GM12878 (cell line): ENCODE data around the gene CNTNAP5. TPM values are rescaled to one million over a fixed set of nuclear protein-coding genes. Genes with fewer than 3 reads are reported as not detected.

Experiments used
- ATAC-seq: fragments of 200-7000 bp; cut with Tn5 transposase; 3 replicates; pipeline ENCODE4 v1.9.1; 2020; ENCODE audit warnings: mild to moderate bottlenecking, moderate library complexity
- BruUV-seq: library from RNA; stranded (reverse); fragments of 400-500 nt; replicated peaks from 2 replicates; lab custom pipeline; 2021; lab: Mats Ljungman, UMichigan
- CTCF ChIA-PET: fragments of 300-600 bp; sonication (Branson Sonifier 250); formaldehyde crosslinking; extraction: SDS; loops from one replicate; lab custom pipeline; 2021; ENCODE audit warnings: inconsistent platforms; lab: Yijun Ruan, JAX
- POLR2A ChIA-PET: fragments of 350-600 bp; formaldehyde crosslinking; extraction: SDS; loops from one replicate; lab custom pipeline; 2021; ENCODE audit warnings: inconsistent platforms; lab: Charles Lee
- RAD21 ChIA-PET: fragments of 300-600 bp; sonication (Branson Sonifier 250); formaldehyde crosslinking; loops from one replicate; lab custom pipeline; 2023; ENCODE audit warnings: antibody characterized with exemption; ENCODE audit not compliant: unreplicated experiment; lab: Charles Lee
- SMC1A ChIA-PET: fragments of 300-600 bp; sonication (Branson Sonifier 250); formaldehyde crosslinking; loops from one replicate; lab custom pipeline; 2023; ENCODE audit not compliant: unreplicated experiment, uncharacterized antibody; lab: Charles Lee
- DNase-seq: peaks from one replicate; pipeline ENCODE4 v3.0.0-alpha.2; 2011; ENCODE audit warnings: low read depth, low spot score
- FAIRE-seq: peaks from 3 replicates; lab custom pipeline; 2011; peaks lifted over from hg19 to GRCh38; lab: Jason Lieb, UNC
- H2AFZ ChIP-seq: 2 replicates; pipeline ENCODE4 v1.6.0; 2011; ENCODE audit warnings: low read depth, low read length, control low read depth; ENCODE audit not compliant: control insufficient read depth
- H3K27ac ChIP-seq: 2 replicates; pipeline ENCODE4 v1.5.1; 2011; ENCODE audit warnings: control low read depth; ENCODE audit not compliant: control insufficient read depth, insufficient read depth
- H3K27me3 ChIP-seq, 2 experiments: replicated peaks in 1 of 2; 2 replicates each; pipeline versions ENCODE4 v1.6.0 to v1.6.1; 2011; ENCODE audit warnings: low read length in 1 of 2; ENCODE audit not compliant: control insufficient read depth in 2 of 2, insufficient read depth in 2 of 2
- H3K36me3 ChIP-seq, 2 experiments: 2 replicates each; pipeline ENCODE4 v1.5.1; 2011; ENCODE audit warnings: low read length in 1 of 2; ENCODE audit not compliant: control insufficient read depth in 2 of 2, insufficient read depth in 2 of 2
- H3K4me1 ChIP-seq: 2 replicates; pipeline ENCODE4 v1.6.1; 2011; ENCODE audit warnings: mild to moderate bottlenecking, low read length, moderate library complexity, mixed read lengths; ENCODE audit not compliant: control insufficient read depth, insufficient read depth
- H3K4me2 ChIP-seq: 2 replicates; pipeline ENCODE4 v1.6.0; 2011; ENCODE audit warnings: control low read depth; ENCODE audit not compliant: control insufficient read depth, insufficient read depth
- H3K4me3 ChIP-seq: fragments of 200-600 bp; sonication (generic); 2 replicates; pipeline ENCODE4 v1.5.1; 2016
- H3K79me2 ChIP-seq: 2 replicates; pipeline ENCODE4 v1.6.0; 2011; ENCODE audit warnings: low read length; ENCODE audit not compliant: control insufficient read depth, insufficient read depth
- H3K9ac ChIP-seq: 2 replicates; pipeline ENCODE4 v1.8.0; 2011; ENCODE audit warnings: low read length, control low read depth, mixed read lengths; ENCODE audit not compliant: control insufficient read depth, insufficient read depth
- H3K9me3 ChIP-seq: replicated peaks from 3 replicates; pipeline ENCODE4 v1.5.1; 2011; ENCODE audit warnings: mild to moderate bottlenecking, low read length; ENCODE audit not compliant: control insufficient read depth, insufficient read depth
- H4K20me1 ChIP-seq: 2 replicates; pipeline ENCODE4 v1.6.0; 2011; ENCODE audit not compliant: control insufficient read depth, insufficient read depth
- BACH1 ChIP-seq: fragments of 450-650 bp; IDR thresholded peaks from 2 replicates; pipeline ENCODE4 v1.6.1; 2017; ENCODE audit warnings: mild to moderate bottlenecking, borderline replicate concordance
- CBX5 ChIP-seq: sonication (generic); IDR thresholded peaks from 2 replicates; pipeline ENCODE4 v1.6.1; 2016; ENCODE audit warnings: low read depth, moderate library complexity, mild to moderate bottlenecking, inconsistent platforms
- CEBPZ ChIP-seq: fragments of 150-350 bp; IDR thresholded peaks from 2 replicates; pipeline ENCODE4 v1.6.1; 2016; ENCODE audit warnings: low read depth, low read length
- CHD4 ChIP-seq: fragments of 200-600 bp; sonication (generic); IDR thresholded peaks from 2 replicates; pipeline ENCODE4 v1.6.1; 2016; ENCODE audit warnings: mild to moderate bottlenecking
- E2F4 ChIP-seq: IDR thresholded peaks from 2 replicates; pipeline ENCODE4 v1.6.1; 2012; ENCODE audit warnings: low read depth, low read length, improper control_type of control experiment
- EED ChIP-seq: sonication (generic); IDR thresholded peaks from 2 replicates; pipeline ENCODE4 v1.6.1; 2016; ENCODE audit warnings: antibody characterized with exemption, low read depth
- ELK1 ChIP-seq: IDR thresholded peaks from 2 replicates; pipeline ENCODE4 v1.6.1; 2012; ENCODE audit warnings: low read depth, low read length, improper control_type of control experiment
- IRF4 ChIP-seq: IDR thresholded peaks from 2 replicates; pipeline ENCODE4 v1.6.1; 2011; ENCODE audit warnings: low read depth, low read length
- JUNB ChIP-seq: IDR thresholded peaks from 2 replicates; pipeline ENCODE4 v1.6.1; 2016; ENCODE audit warnings: antibody characterized with exemption, mild to moderate bottlenecking
- MAX ChIP-seq: IDR thresholded peaks from 2 replicates; pipeline ENCODE4 v1.6.1; 2012; ENCODE audit warnings: low read depth, low read length, improper control_type of control experiment
- PRDM15 ChIP-seq: fragments of 450-650 bp; formaldehyde crosslinking; IDR thresholded peaks from 2 replicates; pipeline ENCODE4 v1.4.0; 2020; ENCODE audit warnings: mild to moderate bottlenecking, moderate library complexity
- SREBF1 ChIP-seq: IDR thresholded peaks from 2 replicates; pipeline ENCODE4 v1.6.1; 2012; ENCODE audit warnings: mild to moderate bottlenecking, low read length
- ZBTB33 ChIP-seq: fragments of 450-650 bp; IDR thresholded peaks from 2 replicates; pipeline ENCODE4 v1.6.1; 2017; ENCODE audit warnings: mild to moderate bottlenecking
- ZNF274 ChIP-seq: IDR thresholded peaks from one replicate; pipeline ENCODE4 v1.8.0; 2011; ENCODE audit not compliant: insufficient read length, insufficient read depth
- WGBS: methylation state at CpG from one replicate; pipeline ENCODE4 v1.1.6; 2016; ENCODE audit warnings: low lambda C conversion rate; ENCODE audit not compliant: insufficient replicate concordance, insufficient coverage; ENCODE audit errors: missing lambda C conversion rate; 5-methylcytosine and 5-hydroxymethylcytosine counted together
- in situ Hi-C: fragments of 300-500 bp; cut with MboI; formaldehyde crosslinking; loops from 9 replicates; pipeline ENCODE4 v1.14.3; 2018; ENCODE audit warnings: mixed read lengths
- intact Hi-C: fragments of 100-400 bp; cut with micrococcal nuclease; formaldehyde crosslinking; loops from one replicate; pipeline ENCODE4 v1.14.2; 2022; ENCODE audit not compliant: unreplicated experiment
- polyA plus RNA-seq, 11 experiments: library from polyadenylated mRNA; depleted of rRNA in 4 of 11; unstranded in 6 of 11; stranded (reverse) in 5 of 11; fragments of >200 nt; fragmentation: Nextera tagmentation in 4 of 11; fragmentation: Illumina TruSeq in 1 of 11; extraction: Ambion mirVana in 4 of 11; extraction: Trizol in 1 of 11; gene quantifications; 1 replicate in 1 of 11; 2 replicates in 10 of 11; pipeline versions ENCODE4 v1.2.1 to v1.2.3, GENCODE V29; 2011 to 2016; ENCODE audit warnings: inconsistent platforms in 2 of 11, missing spikeins in 2 of 11, low read depth in 1 of 11
- total RNA-seq, 4 experiments: library from RNA; depleted of rRNA in 3 of 4; stranded (reverse); fragments of >200 nt in 3 of 4; fragmentation: Illumina TruSeq in 1 of 4; extraction: Trizol in 1 of 4; gene quantifications; 2 replicates each; pipeline versions ENCODE4 v1.2.1 to v1.2.3, GENCODE V29; 2013 to 2021

Gene CNTNAP5
- total and polyA plus RNA-seq, 10 of the 15 experiments (the other 5 are each of a cell fraction or from before 2014, with no cell fraction given): not detected

- Histone ChIP-seq H3K27me3 (no peaks in the 10 kb centered on the region), H4K20me1 (no peaks in the 10 kb centered on the region), H3K79me2 (no peaks in the 10 kb centered on the region), H3K9ac (no peak overlapping the region), H3K4me3 (no peak overlapping the region), H3K9me3 (no peaks in the 10 kb centered on the region), H3K27ac (no peak overlapping the region), H3K4me2 (no peak overlapping the region), H2AFZ (no peak overlapping the region), H3K36me3 (no peaks in the 10 kb centered on the region), H3K4me1 (no peaks in the 10 kb centered on the region)
- WGBS: 4% methylated on average over 3 of the region's 3 CpGs
- no peak for FAIRE-seq
- ChIA-PET CTCF (no interaction called here), RAD21 (no interaction called here), POLR2A (no interaction called here), SMC1A (no interaction called here)
- intact Hi-C loops: no loop called here
- no peak for ATAC-seq
- in situ Hi-C loops: no loop called here
- no peak for DNase-seq
- BruUV-seq: no TSS peak
- TF ChIP-seq MAX: no peak
- no peak for TF ChIP-seq CHD4
- TF ChIP-seq ELK1: no peak
- no peak for TF ChIP-seq SREBF1
- TF ChIP-seq PRDM15 (CRISPR knock-in tag): no peak
- TF ChIP-seq EED: no peak
- TF ChIP-seq ZNF274: no peak
- TF ChIP-seq IRF4: no peak
- TF ChIP-seq E2F4: no peak
- TF ChIP-seq CEBPZ: no peak
- no peak for TF ChIP-seq CBX5
- TF ChIP-seq BACH1: no peak
- TF ChIP-seq ZBTB33: no peak
- no peak for TF ChIP-seq JUNB
Observed at GRCh38 chr2:124776332-124776731, 751.2 kb downstream of the CNTNAP5 start.
